CD1c-positive myeloid dendritic cell (primary cell): Measurements from ENCODE around the gene TNK2.
"Not testable (repeated sequence)": the region's sequence is repeated elsewhere in the genome, so short reads cannot be mapped to it uniquely, and the experiment has no call there.

ENCODE experiments used
- DNase-seq: peaks from one replicate; pipeline ENCODE4 v3.0.0-alpha.2; 2016; ENCODE audit errors: extremely low spot score

The TNK2 gene

GRCh38 chr3:195821403-195822130 lies 86.8 kb downstream of the TNK2 start:
- DNase-seq = no peak

- no peak for DNase-seq
These were observed 87.5 kb downstream of the TNK2 start for GRCh38 chr3:195820901-195821300.

DNA sequence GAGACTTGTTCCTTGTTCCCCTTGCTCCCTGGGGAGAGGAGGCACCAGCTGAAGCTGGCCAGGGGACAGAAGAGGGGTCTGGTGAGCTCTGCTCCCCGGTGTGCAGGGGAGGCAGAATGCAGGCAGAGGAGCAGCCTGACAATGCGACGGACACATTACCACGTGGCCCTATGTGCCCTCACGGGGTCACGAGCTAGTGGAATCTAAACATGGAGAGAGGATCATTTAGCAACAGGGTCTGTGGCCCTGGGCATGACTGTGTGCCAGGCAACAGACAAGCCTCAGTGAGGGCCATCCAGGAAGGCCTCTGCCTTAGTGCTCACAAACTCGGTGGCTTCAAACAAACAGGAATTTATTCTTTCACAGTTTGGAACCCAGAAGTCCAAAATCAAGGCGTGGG lies 88.2 kb downstream of the TNK2 start:
- DNase-seq = no peak

DNA sequence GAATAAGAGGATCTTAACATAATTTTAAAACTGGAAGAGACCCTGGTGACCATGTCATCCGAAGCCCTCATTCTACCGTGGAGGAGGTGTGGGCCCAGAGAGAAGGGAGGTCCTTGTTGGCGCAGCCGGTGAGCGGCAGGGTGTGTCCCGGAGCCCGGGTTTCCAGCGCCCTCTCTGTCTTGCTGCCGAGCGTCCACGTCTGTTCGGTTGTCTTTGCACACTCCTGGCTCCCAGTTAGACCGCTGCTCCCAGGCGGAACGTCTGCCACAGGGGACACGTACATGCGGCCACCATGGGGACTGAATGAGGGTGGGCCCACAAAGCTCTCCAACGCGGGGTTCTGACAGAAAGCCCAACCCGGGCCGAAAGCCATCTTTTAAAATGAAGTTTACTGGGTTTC lies 90.0 kb downstream of the TNK2 start:
- no peak for DNase-seq

- no peak for DNase-seq
These were observed 90.7 kb downstream of the TNK2 start for GRCh38 chr3:195817578-195818135.

GRCh38 chr3:195816276-195816913 lies 92.0 kb downstream of the TNK2 start:
- not testable (repeated sequence) for DNase-seq

GRCh38 chr3:195815169-195815771 lies 93.1 kb downstream of the TNK2 start:
- no peak for DNase-seq

GRCh38 chr3:195813916-195814640 lies 94.3 kb downstream of the TNK2 start:
- no peak for DNase-seq
